OCI-LY3 (cell line): ENCODE measurements around the gene NECAB2.

ENCODE experiments used
- EZH2phosphoT487 ChIP-seq: fragments of 200-600 bp; shearing (Covaris generic); IDR thresholded peaks from 2 replicates; pipeline ENCODE4 v1.6.1; 2018; ENCODE audit warnings: antibody characterized with exemption, mixed run types, low read depth
- TF ChIP-seq, protein P1 (sequence below): fragments of 200-600, 300-600 bp; sonication (generic); IDR thresholded peaks from 2 replicates; pipeline ENCODE4 v1.5.1; 2014; ENCODE audit warnings: antibody characterized with exemption, low read length, low read depth

- TF ChIP-seq, protein P1, sequence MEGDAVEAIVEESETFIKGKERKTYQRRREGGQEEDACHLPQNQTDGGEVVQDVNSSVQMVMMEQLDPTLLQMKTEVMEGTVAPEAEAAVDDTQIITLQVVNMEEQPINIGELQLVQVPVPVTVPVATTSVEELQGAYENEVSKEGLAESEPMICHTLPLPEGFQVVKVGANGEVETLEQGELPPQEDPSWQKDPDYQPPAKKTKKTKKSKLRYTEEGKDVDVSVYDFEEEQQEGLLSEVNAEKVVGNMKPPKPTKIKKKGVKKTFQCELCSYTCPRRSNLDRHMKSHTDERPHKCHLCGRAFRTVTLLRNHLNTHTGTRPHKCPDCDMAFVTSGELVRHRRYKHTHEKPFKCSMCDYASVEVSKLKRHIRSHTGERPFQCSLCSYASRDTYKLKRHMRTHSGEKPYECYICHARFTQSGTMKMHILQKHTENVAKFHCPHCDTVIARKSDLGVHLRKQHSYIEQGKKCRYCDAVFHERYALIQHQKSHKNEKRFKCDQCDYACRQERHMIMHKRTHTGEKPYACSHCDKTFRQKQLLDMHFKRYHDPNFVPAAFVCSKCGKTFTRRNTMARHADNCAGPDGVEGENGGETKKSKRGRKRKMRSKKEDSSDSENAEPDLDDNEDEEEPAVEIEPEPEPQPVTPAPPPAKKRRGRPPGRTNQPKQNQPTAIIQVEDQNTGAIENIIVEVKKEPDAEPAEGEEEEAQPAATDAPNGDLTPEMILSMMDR = no peak
- no peak for TF ChIP-seq EZH2phosphoT487
Observed at GRCh38 chr16:84033251-84034195, 65.5 kb downstream of the NECAB2 start.
